Left ventricle myocardium superior (tissue), 1 donor: Measurements from ENCODE around the gene KLF3. TPM values are rescaled to one million over a fixed set of nuclear protein-coding genes. Genes with fewer than 3 reads are reported as not detected.

ENCODE experiments used
- ATAC-seq: fragments of 200-7000 bp; cut with Tn5 transposase; one replicate; pipeline ENCODE4 v1.9.1; 2020; ENCODE audit warnings: mild to moderate bottlenecking, moderate library complexity
- DNase-seq: peaks from one replicate; pipeline ENCODE4 v3.0.0-alpha.2; 2020
- intact Hi-C: fragments of 100-400 bp; cut with micrococcal nuclease; formaldehyde crosslinking; loops from one replicate; pipeline ENCODE4 v1.11.0; 2022
- total RNA-seq: library from RNA; stranded (reverse); fragmentation: NEBNext Ultra II Directional; extraction: Animal tissue kit (Norgen Biotek cat#: 25700); gene quantifications from one replicate; pipeline ENCODE4 v1.2.1, GENCODE V29; 2021
- donor health status: DM: no; HTN: yes; CAD: no; lungs with severe emphysema.

KLF3 gene
- total RNA-seq, 1 donor from 2014 or later = 17.7 TPM

DNA sequence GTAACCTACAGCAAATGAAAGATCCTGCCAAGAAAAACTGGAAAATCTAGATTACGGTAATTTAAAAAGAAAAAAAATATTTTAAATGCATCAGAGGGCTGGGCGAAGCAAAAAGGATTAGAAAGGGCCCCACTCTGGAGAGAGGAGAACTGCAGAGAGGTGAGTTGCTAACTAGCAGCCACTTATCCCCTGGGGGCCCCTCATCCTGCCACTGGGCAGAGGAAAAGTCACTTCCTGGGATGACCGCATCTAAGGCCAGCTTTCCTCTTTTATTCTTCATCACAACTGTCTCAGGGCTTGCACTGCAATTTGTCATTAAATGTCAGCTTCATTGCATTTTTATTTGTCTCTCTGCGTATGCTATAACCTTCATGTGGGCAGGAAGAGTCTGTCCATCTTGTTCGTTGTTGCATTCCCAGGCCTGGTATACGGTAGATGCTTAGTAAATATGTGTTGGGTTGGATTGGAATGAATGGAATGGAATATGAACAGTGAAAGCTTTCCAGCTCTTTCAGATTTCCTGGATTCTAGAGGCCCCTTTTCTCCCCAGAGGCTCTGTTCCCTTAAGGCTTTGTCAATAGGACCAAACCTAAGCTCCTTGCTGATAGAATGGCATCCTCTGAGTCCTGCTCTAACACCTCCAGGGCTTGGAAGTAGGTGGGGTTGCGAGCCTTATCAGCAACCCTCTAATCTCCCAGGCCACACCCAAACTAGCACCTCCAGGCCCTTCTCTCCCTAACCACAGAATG is 59.9 kb downstream of the KLF3 start:
- intact Hi-C loops = no loop called here
- no peak for ATAC-seq
- no peak for DNase-seq

DNA sequence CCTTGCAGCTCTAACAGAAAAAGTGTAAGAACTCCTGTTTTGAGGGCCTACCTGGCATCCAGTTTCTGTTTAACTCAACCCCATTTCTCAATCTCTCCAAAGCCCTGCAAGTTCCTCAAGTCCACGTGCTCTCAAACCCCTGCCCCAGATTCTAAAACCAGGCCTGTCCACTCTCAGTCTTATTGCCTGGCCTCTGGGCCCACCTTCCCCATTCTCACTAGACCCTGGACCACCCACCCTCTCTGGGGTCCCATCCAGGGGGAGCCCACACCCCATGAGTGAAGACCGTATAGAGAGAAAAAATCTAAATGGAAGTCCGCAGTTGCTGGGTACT is 60.4 kb downstream of the KLF3 start:
- ATAC-seq (no peak), DNase-seq (no peak)
- intact Hi-C loops = no loop called here

DNA sequence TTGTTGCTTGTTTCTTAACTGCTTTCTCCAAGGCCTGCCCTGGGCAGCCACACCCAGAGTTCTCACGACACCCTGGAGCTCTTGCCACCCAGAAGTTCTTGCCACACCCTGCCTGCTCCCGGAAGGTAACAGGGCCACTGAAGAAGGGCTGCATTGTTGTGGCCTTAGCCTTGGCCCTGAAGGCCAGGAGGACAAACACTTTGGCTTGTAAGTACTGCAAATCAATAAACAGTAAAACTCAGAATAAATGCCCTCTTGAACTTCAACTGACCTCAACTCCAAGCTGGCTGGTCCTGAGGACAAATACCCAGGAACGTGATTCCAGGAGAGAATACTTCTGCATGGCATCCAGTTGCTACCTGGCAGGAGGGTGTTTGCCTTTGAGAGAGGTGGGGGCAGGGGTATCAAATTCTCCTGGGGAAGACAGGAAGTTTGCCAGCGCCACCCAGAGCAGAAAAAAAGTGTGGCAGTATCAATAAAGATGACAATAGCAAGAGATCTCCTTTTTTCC is 64.7 kb downstream of the KLF3 start:
- ATAC-seq (no peak), DNase-seq (no peak)
- intact Hi-C loops = no loop called here

DNA sequence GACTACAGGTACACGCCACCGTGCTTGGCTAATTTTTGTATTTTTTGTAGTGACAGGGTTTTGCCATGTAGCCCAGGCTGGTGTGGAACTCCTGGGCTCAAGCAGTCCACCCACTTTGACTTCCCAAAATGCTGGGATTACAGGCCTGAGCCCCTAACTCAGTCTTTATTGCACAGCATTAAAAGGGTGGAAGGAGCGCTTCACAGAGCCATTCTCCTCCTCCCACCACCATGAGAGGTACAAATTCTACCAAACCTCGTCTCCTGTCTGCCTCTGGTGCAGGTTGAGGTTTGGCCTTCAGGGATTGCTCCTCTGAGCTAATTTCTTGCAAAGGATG is 66.5 kb downstream of the KLF3 start:
- intact Hi-C loops = loop anchor here (2.0 kb wide), 1 partner anchor 552 kb away; no protein-coding TSS in a partner anchor
- ATAC-seq = no peak
- DNase-seq = no peak

DNA sequence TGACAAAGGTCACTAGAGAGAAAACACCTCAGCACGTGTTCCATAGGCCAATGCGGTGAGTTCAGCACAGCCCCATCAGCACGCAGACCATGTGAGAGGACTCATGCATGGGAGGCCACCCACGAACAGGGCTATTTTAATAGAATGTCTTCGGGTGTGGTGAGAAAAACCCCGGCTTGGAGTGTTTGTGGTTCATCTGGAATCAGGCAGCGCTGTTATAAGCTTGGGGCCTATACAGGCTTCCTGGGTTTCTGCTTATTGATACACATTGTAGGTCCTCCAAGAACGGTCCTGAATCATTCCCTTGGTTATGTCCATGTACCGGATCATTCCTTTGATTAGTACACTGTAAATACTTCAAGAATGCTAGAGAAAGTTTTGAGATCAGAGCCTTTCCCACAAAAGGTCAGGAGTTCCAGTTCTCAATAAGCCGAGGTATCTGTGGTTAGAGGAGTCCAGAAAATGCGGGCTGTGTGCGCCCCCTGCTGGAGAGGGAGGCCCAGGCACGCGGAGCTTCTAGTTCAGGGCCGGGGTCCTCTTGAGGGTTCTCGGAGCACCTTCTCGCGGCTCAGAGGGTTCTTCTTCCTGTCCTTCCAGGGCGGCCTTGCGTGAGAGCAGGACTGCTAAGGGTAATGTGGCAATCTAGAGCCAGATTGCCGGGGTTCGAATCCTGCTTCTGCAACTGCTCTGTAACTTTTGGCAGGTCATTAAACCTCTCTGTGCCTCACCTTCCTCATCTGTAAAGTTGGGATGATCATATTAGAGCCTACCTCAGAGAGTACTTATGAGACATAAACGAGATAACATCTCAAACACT is 67.0 kb downstream of the KLF3 start:
- intact Hi-C loops = loop anchor here (2.0 kb wide), 1 partner anchor 552 kb away; no protein-coding TSS in a partner anchor
- ATAC-seq = peak; percentile 91

DNA sequence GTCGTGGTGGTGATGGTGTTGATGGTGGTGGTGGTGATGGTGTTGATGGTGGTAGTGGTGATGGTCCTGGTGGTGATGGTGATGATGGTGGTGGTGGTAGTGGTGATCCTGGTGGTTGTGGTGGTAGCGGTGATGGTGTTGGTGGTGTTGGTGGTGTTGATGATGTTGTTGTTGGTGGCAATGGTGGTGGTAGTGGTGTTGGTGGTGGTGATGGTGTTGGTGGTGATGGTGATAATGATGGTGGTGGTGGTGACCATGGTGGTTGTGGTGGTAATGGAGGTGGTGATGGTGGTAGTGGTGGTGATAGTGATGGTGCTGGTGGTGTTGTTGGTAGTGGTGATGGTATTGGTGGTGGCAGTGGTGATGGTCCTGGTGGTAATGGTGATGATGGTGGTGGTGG is 69.7 kb downstream of the KLF3 start:
- intact Hi-C loops = no loop called here
- DNase-seq (no peak), ATAC-seq (no peak)

More for the DNA sequence above, 67.0 kb downstream of the KLF3 start:
- peak; percentile 89 for DNase-seq

DNA sequence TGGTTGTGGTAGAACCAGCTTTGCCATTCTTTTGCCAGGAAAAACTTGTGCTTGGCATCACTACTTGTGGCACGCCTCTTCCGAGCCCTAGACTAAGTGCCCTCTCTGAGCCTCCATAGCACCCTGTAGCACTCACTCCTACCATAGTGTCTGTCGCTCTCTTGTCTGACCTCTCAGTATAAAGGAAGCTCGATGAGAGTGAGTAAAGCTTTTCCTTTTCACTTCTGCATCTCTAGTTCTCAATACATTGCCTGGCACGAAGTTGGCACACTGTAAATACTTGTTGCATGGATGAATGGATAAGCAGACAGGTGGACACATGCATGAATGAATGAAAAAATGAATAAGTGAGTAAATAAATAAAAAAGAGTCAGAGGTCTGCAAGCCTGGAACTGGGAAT is 70.4 kb downstream of the KLF3 start:
- intact Hi-C loops = no loop called here

DNA sequence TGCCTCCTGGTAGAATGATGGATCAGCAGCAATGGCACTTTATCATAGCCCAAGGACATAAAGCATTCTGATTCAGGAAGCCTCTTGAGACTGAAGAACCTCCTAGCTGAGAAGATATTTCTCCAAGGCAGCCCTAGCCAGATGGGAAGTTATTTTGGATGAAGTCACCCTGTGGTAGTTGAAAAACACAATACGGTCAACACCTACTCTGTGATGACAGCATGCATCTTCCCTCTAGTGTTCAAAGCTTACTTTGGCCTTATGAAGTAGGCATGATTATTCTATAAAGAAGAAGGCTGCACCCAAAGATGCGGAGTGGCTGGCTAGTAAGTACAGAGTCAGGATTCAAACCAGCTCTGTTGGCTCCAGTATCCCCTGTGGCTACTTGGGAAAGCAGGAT is 70.9 kb downstream of the KLF3 start:
- intact Hi-C loops = loop anchor here (5.0 kb wide), 1 partner anchor 668 kb away; no protein-coding TSS in a partner anchor
- DNase-seq (no peak), ATAC-seq (no peak)

More for the DNA sequence above, 70.4 kb downstream of the KLF3 start:
- ATAC-seq (no peak), DNase-seq (no peak)

DNA sequence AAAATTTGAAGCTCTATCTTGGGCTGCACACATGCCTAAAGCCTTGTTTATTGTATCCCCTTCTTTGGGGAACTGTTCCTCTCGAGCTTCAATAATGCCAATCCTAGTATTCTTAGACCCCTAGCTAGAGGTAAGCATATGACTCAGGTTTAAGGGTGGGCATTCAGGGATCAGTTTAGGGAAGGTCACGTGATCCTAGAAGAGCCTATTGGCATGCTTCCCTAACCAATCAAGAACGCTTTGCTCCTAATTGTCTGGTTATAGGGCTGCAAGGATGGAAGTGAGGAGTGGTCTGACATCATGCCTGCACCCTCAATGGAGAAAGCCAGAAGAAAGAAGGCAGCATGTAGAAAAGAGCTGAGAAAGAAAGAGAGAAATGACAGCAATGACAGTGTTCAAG is 71.9 kb downstream of the KLF3 start:
- intact Hi-C loops = loop anchor here (5.0 kb wide), 1 partner anchor 669 kb away; no protein-coding TSS in a partner anchor

DNA sequence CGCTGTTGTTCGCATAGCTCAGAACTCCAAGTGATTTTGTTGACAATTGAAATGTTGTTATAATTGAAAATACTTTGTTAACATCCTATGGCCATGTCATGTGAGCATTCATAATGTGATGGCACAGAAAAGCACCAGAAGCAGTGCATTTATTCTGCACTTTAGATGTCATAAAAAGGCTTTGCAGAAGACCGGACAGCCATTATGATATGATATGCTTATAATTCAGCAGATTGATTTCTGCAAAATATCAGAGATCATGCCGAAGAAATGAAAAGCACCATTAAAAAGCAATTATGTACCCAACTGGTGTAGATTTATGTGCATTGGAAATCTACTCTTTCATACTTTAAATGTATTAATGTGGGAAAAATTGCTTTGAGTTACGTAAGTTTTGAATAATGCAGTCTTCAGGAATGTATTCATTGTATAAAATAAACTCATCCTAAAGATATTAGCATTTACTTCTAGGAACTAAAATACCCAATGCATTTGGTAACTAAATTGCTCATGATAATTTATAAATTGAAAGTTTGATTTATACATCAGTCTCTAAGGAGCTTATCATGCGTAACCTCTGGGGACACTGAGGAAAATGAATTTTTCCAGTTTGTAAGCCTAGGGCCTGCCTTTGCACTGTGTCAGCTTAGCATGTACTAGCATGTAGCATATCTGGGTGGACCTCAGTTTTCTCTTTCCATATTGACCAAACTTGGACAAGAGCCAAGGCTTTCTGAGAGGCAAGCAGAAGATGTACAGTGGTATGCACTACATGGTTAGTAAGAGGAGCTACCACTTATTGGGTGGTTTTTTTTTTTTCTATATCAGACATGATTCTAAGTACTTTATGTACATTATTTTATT is 75.2 kb downstream of the KLF3 start:
- no peak for ATAC-seq
- intact Hi-C loops = loop anchor here (5.0 kb wide), 1 partner anchor 672 kb away; no protein-coding TSS in a partner anchor

More for the DNA sequence above, 71.9 kb downstream of the KLF3 start:
- DNase-seq = no peak
- no peak for ATAC-seq

DNA sequence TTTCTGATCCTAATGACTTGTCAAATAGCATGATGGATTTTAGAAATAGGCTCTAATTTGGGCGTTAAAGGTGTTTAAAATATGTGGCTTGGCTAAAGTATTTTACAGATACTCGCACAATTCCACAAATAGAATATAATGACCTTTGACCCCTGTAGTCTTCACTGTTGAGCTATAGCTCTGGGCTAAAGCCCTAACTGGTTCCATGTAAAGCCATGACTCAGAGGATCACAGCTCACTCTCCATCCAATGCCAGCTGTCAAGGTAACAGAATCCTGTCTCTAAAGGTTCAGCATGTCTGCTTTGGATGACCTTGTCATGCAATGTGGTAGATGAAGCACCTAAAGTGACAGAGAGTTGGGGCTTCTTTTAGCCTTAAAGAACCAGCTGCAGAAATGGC is 76.3 kb downstream of the KLF3 start:
- no peak for ATAC-seq
- no peak for DNase-seq
- intact Hi-C loops = no loop called here

More for the DNA sequence above, 75.2 kb downstream of the KLF3 start:
- DNase-seq = no peak

DNA sequence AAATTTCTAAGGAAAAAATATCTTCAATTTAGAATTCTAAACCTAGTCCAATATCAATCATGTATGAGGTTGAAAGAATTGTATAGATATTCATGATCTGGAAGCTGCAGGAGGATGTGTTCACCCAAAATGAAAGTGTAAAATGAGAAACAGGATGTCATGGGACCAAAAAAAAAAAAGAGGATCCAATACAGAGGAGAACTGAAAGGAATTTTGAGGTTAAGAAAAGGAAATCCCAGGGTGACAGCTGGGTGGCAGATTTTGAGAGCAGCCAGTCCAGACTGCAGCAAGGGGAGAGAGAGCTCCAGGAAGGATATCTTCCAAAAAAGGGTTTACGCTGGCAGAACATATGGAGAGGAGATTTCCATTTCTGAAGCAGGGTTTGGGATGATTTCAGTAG is 79.9 kb downstream of the KLF3 start:
- ATAC-seq = peak; percentile 54

DNA sequence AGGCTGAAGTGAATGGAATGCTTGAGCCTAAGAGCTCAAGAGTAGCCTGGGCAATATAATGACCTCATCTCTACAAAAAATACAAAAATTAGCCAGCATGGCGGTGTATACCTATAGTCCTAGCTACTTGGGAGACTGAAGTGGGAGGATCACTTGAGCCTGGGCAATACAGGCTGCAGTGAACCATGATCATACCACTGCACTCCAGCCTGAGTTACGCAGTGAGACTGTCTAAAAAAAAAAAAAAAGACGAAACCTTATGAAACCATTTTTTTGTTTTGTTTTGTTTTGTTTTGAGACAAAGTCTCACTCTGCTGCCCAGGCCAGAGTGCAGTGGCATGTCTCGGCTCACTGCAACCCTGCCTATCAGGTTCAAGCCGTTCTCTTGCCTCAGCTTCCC is 81.9 kb downstream of the KLF3 start:
- DNase-seq (no peak), ATAC-seq (no peak)
- intact Hi-C loops = no loop called here

More for the DNA sequence above, 79.9 kb downstream of the KLF3 start:
- intact Hi-C loops = no loop called here
- DNase-seq = no peak

DNA sequence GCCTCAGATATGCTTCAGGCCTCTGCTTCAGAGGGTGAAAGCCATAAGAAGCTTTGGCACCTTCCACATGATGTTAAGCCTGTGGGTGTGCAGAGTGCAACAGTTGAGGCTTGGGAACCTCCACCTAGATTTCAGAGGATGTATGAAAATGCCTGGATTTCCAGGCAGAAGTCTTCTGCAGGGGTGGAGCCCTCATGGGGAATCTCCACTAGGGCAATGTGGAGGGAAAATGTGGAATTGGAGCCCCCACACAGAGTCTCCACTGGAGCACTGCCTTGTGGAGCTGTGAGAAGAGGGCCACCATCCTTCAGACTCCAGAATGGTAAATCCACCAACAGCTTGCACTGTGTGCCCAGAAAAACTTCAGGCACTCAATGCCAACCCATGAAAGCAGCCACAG is 83.6 kb downstream of the KLF3 start:
- intact Hi-C loops = no loop called here
- ATAC-seq (no peak), DNase-seq (no peak)

DNA sequence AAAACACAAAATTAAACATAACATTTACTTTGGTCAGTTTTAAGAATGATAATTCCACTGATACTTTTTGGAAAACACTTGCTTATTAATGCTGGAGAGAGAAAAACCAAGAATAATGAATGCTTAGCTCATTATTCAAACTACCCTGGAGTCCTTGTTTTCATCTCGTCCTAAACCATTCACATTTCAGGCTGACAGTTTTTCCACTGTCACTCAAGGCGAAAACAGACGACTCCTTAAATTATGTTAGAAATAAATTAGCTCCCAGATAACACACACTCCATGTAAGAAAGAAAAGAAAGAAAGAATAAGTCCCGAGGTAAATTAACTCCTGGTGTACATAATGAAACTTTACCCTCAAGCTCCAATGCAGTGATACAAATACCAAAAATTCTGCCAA is 85.3 kb downstream of the KLF3 start:
- intact Hi-C loops = no loop called here
- no peak for DNase-seq
- no peak for ATAC-seq
